ENCODE data around the gene KCNB1.

Gene KCNB1

DNA sequence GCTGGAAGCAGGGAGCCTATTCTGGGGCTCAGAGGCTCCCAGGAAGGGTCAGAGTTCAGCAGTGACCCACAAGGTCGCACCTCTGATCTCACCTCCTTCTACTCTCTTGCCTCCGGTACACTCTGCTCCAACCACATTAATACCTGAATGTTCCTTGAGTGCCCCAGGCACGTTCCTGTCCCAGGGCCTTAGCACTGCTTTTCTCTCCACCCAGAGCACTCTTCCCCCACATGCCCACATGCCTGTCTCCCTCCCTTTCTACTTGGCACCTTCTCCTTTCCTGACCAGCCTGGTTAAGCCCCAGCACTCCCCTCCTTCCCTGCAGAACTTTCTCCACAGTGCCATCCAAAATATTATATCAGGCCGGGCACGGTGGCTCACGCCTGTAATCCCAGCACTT is 13.4 kb downstream of the KCNB1 start:
- no peak for DNase-seq (ENCODE audit: low read depth in 2 of 2)

DNA sequence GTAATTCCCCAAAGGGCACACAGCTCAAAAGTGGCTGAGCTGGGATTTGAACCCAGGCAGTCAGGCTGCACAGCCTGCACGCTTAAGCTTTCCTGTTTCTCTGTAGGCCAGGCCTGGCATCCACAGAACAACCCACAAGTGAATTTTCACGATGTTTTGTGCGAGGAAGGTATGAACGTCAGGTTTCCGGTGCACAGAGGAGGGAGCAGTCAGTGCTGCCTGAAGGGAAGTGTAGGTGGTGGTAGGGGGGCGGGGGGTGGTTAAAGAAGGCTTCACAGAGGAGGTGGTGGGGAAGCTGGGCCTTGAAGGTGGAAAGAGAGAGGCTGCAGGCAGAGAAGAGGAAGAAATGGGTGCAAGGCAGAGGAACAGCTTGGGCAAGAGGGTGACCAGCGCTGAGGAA is 14.1 kb downstream of the KCNB1 start:
- no peak for DNase-seq (ENCODE audit: low read depth in 2 of 2)

DNA sequence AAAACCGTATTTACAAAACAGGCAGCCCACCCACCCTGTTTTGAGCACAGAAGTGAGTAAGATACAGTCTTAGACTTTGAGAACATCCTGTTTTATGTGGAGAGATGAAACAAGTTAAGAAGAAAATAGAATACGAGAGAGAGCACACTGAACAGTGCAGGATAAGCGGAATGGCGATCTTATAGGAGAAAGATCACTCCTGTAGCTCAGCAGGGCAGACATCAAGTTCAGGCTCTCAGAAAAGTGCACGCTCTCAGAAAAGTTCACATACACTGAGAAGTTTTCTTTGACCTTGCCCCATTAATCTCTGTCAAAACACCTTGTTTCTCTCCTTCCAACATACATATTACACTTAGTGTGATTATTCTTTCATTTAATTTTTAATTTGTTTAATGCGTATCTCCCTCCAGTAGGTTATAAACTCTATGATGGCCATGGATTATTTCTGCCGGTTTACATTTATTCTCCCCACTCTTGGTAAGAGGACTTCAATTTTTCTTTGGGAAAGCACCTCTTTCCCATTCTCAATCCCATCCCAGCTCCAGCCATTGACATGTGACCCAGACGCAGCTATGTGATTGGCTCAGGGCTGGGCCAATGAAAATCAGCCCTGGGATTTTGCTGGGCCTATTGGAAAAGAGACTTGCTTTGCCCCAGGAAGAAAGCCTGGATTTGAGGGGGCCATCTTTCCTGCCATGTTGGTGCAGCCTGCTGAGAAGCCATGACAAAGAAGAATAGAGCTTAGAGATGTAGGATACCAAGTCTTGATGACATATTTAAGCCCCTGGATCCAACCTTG is 16.2 kb downstream of the KCNB1 start:
- DNase-seq (ENCODE audit: low read depth in 2 of 2), result no peak

DNA sequence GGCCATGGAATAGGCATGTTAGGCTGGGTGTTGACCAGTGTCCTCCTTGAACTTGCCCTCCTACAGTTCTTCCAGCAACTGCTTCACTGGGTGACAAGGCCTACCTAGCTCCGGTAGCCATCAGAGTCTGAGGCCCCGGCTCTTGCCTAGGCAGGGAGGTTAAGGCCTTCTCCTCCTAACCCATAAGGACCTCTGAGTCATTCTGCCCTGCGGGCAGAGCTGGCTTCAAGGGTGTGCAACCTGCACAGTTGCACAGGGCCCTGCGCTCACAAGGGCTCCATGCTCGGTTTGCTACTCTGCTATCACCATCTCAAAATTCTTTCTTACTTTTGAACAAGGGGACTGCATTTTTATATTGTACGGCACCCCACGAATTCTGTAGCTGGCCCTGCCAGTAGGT is 17.9 kb downstream of the KCNB1 start:
- DNase-seq (ENCODE audit: low read depth in 2 of 2), result no peak

DNA sequence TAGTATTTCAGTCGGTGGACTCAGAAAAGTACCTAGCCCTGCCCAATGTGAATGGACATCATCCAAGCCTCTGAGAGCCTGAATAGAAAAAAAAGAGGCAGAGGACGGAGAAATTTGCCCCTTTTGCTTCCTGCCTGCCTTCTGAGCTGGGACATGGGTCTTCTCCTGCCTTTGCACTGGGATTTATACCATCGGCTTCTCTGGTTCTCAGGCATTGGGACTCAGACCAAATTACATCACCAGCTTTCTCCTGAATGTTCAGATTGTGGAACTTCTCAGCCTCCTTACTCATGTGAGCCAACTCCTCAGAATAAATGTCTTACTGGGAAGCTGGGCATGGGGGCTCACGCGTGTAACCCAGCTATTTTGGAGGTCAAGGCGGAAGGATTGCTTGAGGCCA is 19.8 kb downstream of the KCNB1 start:
- DNase-seq (ENCODE audit: low read depth in 2 of 2), result no peak

DNA sequence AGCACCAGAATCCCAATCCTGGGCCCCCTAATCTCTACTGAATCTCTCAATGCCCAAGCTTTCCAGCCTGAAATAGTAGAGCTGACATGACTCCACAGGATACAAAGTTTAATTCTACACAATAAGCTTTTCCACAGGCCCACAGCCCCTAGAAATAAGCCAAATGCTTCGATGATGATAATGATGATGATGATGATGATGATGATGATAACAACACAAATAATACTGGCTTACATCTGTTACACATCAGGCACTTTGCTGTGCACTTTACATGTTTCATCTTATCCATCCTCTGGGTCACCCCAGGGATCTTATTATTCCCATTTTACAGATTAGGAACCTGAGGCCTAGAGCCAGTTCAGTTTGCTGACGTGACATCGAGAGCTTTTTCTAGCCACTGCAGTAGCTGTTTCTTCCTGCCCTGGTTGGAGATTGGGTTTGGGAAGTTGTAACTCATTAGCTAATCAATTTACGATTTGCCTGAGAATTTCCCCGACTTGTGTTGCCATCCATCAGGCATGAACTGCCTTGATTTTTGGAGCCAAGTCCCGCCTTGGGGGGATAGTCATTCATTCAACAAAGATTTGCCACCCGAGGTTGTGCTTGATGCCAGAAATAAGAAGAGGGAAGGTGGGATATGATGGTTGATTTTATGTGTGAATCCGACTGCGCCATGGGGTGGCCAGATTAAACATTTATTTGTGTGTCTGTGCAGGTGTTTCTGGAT is 20.4 kb downstream of the KCNB1 start:
- no peak for DNase-seq (ENCODE audit: low read depth in 2 of 2)

DNA sequence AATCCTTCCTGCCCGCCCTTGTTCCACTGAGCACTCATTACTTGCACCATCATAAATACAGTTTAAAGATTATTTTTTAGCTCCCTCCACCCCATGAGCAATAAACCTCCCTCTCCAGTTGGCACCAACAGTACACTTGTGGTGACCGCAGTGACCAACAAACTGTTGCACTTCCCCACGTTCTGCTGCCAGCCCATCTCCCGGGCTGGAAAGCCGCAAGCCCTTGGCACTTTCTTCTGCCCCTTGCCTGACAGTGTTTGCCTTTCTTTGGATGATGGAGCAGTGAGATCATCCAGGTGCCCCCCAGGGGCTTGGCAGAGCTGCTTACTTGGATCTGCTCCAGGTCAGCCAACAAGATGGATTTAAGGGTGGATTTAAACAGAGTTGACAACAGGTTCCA is 21.6 kb downstream of the KCNB1 start:
- no peak for DNase-seq (ENCODE audit: low read depth in 2 of 2)

DNA sequence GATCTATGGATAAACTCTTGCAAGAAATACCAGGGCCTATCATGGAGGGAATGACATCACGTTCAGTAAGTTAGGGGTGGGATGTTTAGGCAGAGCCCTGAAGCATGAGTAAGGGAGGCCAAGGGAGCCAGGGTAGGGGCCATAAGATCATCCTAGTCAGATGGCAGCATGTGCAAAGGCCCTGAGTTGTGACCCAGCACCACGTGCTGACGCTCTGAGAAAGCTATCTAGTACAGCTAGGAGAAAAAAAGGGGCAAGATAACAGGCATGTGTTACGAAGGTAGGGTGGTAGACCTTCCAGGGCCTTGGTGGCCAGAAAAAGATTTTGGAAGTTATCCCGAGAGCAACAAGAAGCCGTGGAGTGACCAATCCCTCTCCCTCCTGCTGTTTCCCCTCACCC is 22.3 kb downstream of the KCNB1 start:
- DNase-seq (ENCODE audit: low read depth in 2 of 2), result no peak

DNA sequence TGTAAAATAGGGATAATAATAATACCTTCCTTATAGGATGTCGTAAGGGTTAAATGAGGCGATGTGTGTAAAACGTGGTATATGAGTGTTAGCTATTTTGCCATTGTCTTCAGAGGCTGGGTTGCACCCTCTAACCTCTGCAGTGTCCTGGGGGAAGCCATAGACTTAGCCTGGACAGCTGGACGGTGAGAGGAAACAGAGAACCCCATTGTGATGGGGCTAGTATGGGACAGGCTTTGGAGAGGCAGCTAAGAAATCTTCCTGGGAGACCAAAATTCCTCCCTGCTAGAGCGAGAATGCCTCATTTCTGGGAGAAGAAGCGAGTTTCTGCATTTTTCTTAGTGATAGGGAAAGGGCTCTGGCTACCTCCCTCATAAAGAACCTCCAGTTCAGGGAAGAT is 22.8 kb downstream of the KCNB1 start:
- no peak for DNase-seq (ENCODE audit: low read depth in 2 of 2)

DNA sequence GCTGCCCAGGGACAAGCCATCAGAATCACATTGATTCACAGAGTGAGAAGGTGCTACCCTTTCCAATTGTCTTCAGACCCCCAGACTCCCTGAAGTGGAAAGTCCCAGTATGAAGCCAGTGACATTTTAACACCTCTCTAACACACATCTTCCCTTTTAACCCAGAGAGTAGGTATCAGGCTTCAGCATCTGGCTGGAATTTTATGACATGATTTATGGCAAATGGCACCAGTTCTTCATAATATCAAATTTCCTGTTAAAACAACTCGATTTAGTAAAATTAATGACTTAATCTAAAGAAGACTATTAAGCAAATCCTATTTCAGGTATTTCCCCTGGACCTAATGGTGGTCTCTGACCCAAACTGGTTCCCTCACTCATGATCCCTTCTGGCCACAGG is 25.0 kb downstream of the KCNB1 start:
- DNase-seq (ENCODE audit: low read depth in 2 of 2), result no peak

DNA sequence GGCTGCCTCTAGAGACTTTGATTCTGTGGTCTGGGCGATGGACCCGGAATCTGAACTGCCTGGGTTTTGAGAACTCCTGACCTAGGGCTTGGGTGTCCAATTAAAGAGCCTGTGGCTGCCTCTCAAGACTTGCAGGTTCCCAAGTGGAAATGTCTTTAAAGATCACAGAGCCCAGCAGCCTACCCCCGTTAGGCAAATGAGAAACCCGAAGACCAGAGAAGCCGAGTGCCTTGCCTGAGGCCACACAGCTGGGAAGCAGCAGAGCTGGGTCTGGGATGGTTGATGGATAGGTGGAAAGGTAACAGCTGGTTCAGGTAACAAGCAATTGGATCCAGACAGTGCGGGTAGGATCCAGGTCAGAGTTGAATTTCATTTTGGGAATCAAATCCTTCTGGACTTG is 25.8 kb downstream of the KCNB1 start:
- no peak for DNase-seq (ENCODE audit: low read depth in 2 of 2)

DNA sequence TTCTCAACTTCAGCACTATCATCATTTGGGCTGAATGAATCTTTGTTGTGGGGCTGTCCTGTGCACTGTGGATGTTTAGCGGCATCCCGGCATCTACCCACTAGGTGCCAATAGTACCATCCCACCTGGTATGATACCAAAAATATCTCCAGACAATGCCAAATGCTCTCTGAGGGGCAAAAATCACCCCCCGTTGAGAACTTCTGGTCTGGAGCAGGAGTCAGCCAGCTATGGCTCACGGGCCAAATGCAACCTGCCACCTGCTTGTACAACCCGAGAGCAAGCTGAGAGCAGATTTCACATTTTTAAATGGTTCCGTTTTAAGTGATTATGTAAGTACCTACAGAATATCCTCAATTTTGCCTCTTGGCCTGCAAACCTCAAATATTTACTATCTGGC is 26.8 kb downstream of the KCNB1 start:
- DNase-seq (ENCODE audit: low read depth in 2 of 2), result no peak

DNA sequence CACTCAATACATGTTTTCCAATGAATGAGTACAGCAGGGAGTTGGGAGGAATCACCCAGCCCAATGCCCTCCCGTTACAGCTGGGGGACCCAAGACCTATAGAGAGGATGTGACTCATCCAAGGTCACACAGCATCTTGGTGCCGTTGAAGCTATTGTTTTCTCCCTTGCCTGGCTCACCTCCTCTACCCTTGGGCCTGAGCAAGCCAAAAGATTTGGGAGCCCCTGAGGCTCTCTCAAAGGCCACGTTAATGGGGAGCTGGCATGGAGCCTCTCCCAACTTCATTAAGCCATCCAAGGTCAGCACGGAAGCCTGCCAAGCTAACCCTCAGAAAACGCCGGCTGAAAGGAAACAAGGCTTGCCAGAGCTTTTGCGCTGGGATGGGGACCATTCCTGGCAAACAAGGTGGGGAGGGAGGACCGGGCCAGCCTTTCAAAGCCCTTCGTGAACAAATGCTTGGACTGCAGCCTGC is 30.4 kb downstream of the KCNB1 start:
- DNase-seq (ENCODE audit: low read depth in 2 of 2), result no peak

DNA sequence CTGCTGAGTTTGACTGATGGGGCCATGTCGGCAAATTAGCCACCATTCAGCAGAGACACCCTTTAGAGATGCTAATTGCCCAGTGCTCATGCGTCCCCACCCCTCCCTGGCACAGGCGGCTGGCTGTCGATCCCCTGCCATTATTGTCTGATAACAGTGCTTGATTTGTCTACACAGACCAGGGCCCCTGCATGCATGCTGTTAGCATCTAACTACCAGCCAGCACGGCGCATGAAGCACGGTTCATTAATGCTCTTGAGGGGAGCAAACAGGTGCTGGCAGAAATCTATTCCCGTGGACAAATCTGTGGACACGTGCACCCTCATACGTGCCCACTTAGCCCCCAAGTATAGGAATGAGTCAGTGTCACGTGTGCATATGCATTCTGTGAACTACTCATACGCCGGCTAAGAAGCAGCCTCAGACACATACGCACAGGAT is 32.2 kb downstream of the KCNB1 start:
- DNase-seq (ENCODE audit: low read depth in 2 of 2), result no peak

DNA sequence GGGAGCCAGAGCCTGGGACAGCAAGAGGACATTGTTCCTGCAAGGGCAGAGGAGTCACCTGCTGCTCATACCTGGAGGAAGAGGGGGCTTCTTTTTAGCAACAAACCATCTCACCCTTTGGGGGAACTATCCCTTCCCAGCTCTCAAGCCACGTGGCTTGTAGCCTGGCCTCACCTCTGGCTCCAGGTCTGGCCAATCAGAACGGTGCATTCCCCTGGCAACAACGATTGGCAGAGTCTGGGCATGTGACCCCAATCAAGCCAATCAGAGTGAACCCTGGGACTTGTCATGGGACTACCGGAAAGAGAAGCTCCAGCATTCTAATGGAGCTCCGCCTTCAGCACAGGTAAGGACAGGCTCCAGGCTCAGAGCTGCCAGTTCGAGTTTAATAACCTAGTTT is 33.6 kb downstream of the KCNB1 start:
- DNase-seq (ENCODE audit: low read depth in 2 of 2), result no peak

DNA sequence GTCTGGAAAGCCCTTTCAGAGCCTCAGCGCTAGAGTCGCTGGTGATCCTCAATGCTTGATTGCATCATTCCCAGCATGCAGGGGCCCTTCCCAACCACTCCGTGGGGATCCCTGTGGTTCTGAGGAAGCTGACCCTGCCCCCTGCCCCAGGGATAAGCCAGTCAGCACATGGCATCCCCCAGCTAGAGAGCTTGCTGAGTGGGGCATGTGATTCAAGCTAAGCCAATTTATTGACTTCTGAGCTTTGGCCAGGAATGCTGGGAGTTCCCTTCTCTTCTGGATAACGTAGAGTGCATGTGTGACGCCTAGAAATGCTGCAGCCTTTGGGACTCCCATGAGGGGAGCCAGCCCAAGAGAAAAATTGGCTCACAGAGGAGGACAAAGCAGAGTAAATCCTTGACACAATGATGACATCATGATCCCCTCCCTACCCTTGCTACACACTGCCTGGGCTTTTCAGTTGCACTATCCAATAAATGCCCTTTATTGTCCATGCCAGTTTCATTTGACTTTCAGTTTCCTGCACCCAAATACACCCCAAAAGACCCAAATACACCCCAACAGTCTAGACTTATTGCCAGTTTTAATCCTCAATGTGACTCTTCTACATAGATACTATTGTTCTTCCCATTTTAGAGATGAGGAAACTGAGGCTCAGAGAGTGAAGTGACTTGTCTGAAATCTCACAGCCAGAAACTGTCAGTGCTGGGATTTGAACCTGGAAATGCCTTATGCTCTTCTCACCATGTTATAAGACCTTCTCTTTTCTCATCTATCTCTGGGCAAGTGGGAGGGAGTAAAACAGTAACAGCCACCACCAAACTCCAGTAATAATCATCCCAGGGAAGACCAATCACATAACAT is 34.3 kb downstream of the KCNB1 start:
- no peak for DNase-seq (ENCODE audit: low read depth in 2 of 2)

DNA sequence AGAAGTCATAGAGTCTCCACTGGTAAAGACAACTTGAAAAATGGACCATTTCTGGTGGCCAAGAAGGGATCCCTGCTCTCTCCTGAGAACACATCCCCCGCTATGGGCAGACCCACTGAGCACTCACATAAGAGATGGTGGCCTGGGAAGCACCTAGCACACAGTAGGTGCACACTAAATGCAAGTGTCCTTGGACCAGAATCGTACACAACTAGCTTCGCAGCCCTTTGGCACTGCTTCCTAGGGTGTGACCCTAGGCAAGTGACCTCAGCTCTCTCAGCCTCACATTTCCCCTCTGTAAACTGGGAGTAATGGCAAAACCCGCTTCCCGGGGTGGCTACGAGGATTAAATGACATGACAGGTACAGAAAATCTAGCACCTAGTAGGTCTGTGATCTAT is 35.1 kb downstream of the KCNB1 start:
- no peak for DNase-seq (ENCODE audit: low read depth in 2 of 2)

DNA sequence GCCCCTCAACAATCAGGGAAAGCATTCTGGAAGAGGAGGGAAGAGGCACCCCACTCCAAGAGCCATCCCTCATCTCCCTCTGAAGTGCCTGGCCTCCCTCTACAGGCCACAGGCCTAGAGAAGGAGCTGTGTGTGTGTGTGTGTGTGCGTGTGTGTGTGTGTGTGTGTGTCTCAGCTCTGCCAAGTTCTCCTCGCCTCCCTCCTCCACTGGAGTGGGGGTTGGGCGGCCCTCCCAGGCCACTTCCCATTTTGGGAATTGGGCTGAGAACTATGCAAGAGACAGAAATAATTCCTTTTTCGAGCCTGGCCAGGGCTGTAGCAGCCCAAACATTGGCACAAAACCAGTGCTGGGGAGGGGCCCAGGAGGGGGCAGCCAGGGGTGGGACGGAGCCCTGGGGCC is 35.7 kb downstream of the KCNB1 start:
- DNase-seq (ENCODE audit: low read depth in 2 of 2), result no peak

DNA sequence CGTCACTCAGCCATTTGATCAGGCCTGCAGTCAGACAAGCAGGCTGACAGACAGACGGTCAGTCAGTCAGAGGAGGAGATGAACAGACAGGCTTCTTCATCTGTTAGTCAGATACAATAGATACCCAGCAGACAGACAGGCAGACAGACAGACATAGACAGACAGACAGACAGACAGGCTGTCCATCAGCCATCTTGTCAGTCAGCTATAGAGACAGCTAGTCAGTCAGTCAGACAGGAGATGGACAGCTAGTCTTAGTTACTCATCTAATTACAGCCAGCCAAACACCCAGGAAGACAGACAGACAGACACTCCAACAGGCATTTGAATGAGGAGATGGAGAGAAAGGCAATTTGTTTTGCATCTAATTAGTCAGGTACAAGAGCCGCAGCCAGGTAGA is 36.4 kb downstream of the KCNB1 start:
- DNase-seq (ENCODE audit: low read depth in 2 of 2), result no peak

DNA sequence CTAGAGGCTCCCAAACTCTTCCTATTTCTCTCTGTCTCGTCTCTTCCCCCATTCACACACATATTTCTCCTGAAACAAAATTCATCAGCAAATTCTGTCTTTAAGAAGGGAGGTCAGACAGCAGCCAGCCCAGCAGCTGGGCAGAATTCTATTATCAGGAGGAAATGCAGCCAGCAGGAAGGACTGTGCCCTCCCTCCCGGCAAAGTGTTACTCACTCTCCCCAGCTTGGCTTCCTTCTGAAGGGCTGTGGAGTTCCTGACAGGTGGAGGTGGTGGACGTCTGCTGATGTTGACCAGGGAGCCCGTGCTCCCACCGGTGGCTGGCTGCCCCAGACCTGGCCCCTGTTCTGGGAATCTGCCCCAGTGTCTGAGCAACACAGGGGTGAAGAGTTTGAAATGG is 37.3 kb downstream of the KCNB1 start:
- no peak for DNase-seq (ENCODE audit: low read depth in 2 of 2)

DNA sequence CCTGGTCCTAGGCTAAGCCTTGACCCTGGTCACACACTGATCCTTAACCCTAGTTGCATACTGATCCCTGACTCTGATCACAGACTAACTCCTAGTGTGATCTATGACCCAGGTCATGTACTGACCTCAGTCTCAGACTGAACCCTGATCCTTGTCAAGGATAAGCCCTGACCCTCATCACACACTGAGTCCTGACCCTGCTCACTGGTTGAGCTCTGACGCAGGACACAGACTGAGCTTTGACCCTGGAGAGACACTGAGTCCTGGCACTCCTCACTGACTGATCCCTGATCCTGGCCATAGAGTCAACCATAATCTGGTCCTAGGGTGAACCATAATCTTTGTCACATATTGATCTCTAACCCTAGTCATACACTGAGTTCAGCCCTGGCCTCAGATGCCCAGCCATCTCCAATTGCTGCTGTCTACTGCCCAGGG is 37.9 kb downstream of the KCNB1 start:
- DNase-seq (ENCODE audit: low read depth in 2 of 2), result no peak

DNA sequence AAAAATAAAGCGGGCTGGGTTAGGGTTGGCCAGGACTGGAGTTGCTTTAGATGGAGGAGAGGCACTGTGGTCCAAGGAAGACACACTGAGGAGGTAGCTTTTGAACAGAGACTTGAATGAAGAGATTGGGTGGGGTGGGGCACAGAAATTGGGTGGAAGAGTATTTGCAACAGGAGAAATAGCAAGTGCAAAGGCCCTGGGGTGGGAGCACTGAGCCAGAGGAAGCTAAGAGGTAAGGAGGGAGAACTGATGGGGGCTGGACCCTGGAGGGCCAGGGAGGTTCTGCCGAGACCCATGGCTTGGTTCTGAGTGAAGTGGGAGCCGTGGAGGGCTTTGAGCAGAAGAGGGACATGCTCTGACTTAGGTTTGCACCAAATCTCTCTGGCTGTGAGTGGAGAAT is 45.4 kb downstream of the KCNB1 start:
- DNase-seq (ENCODE audit: low read depth in 2 of 2), result no peak
